ENCODE results near the gene PLD5.

PLD5 gene

DNA sequence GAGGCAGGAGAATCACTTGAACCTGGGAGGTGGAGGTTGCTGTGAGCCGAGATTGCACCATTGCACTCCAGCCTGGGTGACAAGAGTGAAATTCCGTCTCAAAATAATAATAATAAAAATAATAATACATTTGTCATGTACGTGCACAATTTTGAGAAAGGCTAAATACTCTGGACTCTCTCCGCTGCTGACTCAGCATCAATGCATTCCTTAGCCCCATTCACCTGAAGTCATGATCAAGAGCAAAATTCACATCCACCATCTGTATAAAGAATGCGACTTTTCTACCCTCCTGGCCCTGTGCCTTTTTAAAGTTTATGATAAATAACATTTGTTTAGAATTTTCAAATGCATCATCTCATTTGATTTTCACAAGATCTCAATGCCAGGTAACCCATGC lies 490.1 kb downstream of the PLD5 start:
- DNase-seq, result no peak

DNA sequence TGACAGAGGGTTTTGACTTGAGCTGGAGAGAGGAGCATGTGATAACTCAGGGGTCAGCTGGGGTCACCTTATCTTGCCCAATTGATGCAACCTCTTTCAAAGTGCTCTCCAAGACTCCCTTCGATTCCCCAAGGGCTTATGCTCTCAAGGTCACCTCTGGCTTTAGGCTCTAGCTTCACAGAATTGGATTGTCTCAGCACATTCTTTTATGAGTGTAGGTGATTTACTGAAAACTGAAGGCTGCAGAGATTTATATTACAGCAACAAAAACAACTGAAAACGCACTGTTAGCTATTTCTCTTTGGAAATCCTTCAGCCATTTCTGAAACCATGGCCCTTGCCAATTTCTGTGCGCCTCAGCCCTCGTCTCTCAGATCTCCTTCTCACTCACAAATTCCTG lies 491.1 kb downstream of the PLD5 start:
- DNase-seq, result peak; percentile 24

Data from RPMI8226 (cell line).